Measurements from ENCODE around the gene STK35.

Gene STK35

GRCh38 chr20:2101057-2101864 lies at the start of gene STK35:
Gene STK35 (plus strand): TSS chr20:2101827. CDS start chr20:2101882, 55 bp downstream.
- peak; percentile 23 for DNase-seq

DNA sequence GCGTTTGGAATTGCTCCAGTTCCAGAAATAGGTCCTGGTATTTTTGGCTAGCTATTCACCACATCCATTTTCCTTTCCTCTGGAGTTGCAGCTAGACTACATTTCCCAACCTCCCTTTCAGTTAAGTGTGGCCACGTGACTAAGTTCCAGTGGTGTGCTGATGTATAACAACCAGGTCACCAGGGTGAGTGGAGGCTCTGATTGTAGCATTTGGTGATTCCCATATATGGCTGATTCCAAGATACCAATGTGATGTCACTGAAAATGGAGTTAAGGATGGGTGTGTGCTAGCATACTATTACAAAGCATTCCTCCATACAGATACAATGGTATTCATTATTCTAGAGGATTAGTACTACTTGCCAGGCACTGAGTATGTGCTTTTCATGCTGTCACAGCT lies 49.7 kb upstream of the STK35 start:
- no peak for DNase-seq

- DNase-seq = no peak
Observed at GRCh38 chr20:2052741-2053140, 48.9 kb upstream of the STK35 start.

GRCh38 chr20:2053615-2054014 lies 48.0 kb upstream of the STK35 start:
- no peak for DNase-seq

- DNase-seq = no peak
Observed at GRCh38 chr20:2054911-2055310, 46.7 kb upstream of the STK35 start.

DNA sequence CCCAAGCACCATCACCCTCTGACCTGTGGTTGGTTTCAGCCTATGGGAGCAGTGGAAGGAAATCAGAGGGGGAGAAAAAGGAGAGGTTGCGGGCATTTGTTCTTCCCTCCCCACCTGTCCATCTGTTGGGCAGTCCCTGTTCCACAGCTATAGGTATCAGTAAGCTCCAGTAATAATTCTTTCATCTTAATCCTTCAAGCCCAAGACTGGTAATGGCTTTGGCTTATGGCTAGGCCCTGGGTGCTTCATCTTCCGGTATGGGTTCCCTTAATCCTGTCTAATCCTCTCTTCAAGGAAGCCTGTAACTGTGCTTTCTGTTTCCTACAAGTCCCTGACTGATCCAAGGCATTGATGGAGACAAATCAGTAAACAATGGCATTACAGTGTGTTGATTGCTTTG lies 42.2 kb upstream of the STK35 start:
- DNase-seq = no peak

DNA sequence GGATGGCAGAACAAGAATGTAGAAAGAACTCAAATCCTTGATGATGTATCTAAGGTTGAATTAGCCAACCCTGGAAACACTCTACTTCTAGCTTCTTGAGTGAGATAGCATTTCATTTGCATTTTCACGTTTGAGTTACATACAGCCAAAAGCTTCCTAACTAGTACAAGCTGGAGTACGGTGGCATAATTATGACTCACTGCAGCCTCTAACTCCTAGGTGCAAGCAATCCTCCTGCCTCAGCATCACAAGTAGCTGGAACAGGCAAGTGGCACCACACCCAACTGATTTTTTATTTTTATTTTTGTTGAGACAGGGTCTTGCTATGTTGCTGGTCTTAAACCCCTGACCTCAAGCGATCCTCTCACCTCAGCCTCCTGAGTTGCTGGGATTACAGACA lies 36.5 kb upstream of the STK35 start:
- no peak for DNase-seq

- no peak for DNase-seq
Observed at GRCh38 chr20:2066461-2067122, 35.0 kb upstream of the STK35 start.

- DNase-seq = no peak
Observed at GRCh38 chr20:2080532-2081224, 20.9 kb upstream of the STK35 start.

- no peak for DNase-seq
Observed at GRCh38 chr20:2084703-2085102, 16.9 kb upstream of the STK35 start.

DNA sequence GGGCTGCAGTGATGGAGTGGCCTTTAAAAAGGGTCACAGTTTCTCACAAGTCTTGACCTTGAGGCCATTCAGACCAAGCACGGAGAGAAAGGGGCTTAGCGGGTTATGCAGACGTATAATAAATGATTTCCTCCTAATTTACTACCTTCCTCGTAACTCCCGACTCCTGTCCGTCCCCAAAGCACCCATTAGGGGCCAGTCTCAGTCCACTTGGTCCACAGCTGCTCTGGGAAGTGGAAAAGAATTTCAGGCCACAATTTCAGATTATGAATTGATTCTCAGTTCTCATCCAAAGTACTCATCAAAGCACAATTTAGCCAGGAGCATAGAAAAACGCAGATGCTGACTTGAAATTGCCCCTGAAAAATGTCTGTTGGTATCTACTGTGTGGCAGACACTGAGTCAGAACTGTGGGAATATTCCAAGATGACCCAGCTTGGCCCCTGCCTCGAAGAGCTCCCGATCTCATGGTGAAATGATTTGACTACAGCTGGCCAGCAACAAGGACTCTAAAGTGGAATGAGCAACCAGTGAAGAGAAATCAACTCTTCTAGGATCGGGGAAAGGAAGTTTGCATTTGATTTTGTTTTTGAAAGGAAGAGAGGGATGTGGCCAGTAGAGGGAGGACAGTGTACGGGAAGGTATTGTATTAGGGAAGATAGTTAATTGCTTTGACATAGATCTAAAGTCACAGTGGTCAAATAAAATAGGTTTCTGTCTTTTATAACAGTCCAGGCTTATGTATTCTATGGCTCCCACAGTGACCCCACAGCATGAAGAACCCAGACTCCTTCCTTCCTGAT lies 15.2 kb upstream of the STK35 start:
- no peak for DNase-seq

GRCh38 chr20:2086980-2087377 lies 14.6 kb upstream of the STK35 start:
- DNase-seq = no peak

DNA sequence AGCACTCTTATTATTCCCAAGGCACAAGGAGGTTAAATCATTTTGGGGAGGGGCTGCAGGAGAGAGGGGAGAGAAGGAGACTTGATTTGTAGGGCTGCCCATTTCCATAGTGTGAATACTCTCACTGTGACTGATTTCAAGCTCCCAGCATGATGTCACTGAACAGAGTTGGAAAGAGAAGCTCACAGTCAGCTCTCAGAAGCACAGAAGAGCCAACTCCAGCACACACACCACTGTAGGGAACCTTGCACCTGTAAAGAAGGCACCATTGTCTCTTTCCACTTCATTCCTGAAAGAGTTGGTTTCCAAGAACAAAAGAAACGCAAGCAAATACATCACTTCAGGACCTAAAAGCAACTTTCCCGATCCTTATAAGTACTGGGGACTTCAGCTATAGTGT lies 12.7 kb upstream of the STK35 start:
- no peak for DNase-seq

DNA sequence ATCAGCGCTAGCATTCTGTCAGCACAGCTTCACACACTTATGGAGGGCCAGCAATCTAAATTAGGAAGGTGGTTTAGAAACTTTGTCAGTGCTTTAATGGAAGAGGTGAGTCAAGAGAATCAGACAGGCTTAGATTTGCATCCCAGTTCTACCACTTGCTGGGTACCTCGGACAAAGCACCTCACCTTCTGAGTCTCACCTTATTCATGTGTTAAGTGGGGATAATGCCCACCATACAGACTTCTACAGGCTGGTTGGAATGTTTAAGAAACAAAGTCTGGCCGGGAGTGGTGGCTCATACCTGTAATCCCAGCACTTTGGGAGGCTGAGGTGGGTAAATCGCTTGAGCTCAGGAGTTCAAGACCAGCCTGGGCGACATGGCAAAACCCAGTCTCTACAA lies 12.2 kb upstream of the STK35 start:
- DNase-seq = no peak

GRCh38 chr20:2093159-2093781 lies 8.4 kb upstream of the STK35 start:
- no peak for DNase-seq

DNA sequence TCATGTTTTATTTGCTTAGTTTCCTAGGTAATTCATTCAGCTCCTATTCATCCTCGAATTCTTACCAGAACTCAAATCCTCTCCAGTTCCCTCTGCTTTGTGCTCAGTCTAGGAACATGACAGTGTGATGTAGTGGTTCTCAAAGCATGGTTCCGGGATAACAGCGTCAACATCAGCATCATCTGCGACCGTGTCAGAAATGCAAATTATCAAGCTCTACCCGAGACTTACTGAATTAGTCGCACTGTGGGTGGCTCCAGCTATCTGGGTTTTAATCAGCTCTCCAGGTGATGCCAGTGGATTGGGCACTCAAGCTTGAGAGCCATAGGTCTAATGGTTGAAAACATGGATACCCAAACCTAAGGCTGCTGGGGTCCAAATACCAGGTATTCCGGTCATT lies 7.7 kb upstream of the STK35 start:
- DNase-seq = no peak

- DNase-seq = peak; percentile 54
Observed at GRCh38 chr20:2101865-2102584, 398 bp downstream of the STK35 start.

GRCh38 chr20:2102585-2103460 lies 1.2 kb downstream of the STK35 start:
- peak; percentile 75 for DNase-seq

DNA sequence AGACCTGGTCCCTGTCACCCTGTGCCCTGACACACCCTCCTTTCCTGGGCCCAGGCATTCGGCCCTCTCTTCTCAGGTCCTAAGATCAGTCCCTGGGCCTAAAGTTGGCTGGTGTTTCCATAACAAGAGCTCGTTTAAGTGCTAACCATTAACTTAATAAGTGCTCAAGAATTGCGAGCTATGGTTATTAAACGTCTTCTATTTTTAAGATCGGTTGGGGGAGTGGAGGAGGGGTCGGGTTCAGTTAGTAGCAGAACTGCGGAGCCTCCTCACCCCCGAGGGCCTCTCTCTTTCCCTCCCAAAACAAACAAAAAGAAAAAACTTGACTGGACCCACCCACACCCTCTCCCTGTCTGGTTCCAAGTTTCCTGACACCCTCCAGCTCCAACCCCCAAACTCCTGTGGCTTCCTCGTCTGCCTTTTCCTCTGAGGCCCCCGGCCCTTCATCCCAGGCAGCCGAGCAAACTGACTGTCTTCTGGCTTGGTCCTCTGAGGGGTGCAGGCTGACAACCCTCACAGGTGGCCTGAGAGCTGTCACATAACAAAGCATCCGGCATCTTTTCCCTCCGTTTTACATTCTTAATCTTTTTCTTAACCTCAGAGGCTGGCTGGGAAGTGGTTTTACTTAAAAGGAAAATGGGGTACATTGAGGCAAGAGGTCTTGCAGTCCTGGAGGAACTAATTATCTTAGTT lies 2.0 kb downstream of the STK35 start:
- no peak for DNase-seq

GRCh38 chr20:2104236-2104635 lies 2.6 kb downstream of the STK35 start:
- no peak for DNase-seq
